SK-N-MC (cell line): Measurements from ENCODE around the gene MAP4K4.

ENCODE experiments used
- EZH2 ChIP-seq: fragments of 200-600 bp; sonication (generic); IDR thresholded peaks from one replicate; pipeline ENCODE4 v1.6.1; 2017; ENCODE audit warnings: antibody characterized with exemption
- FOXP2 ChIP-seq: optimal IDR thresholded peaks from 2 replicates; pipeline ENCODE3; 2011; ENCODE audit warnings: mild to moderate bottlenecking, moderate library complexity; ENCODE audit not compliant: insufficient read depth; ENCODE audit errors: extremely low read length, control extremely low read depth
- POLR2AphosphoS5 ChIP-seq: IDR thresholded peaks from 2 replicates; pipeline ENCODE4 v1.6.1; 2012; ENCODE audit warnings: mild to moderate bottlenecking, low read depth, low read length, borderline replicate concordance

DNA sequence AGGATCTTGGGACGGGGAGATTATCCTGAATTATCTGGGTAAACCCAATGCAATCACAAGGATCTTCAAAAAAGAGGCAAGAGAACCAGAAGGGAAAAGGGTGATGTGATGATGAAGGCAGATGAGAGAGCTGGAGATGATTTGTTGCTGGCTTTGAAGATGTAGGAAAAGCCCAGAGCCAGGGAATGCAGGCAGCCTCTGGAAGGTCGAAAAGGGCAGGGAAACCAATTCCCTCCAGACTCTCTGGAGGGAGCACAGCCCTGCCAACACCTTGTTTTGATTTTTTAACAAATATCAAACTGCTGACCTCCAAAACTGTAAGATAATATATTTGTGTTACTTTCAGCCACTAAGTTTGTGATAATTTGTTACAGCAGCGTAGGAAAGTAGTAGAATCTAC is 245.3 kb downstream of the MAP4K4 start:
- TF ChIP-seq POLR2AphosphoS5: no peak
- TF ChIP-seq EZH2: no peak
- TF ChIP-seq FOXP2: no peak
